Natural killer cell (primary cell): Measurements from ENCODE around the gene NPY. TPM values are rescaled to one million over a fixed set of nuclear protein-coding genes. Genes with fewer than 3 reads are reported as not detected.

Experiments used
- ATAC-seq, 3 donors: fragments of 150-1000 bp in 2 of 3; fragments of 200-7000 bp in 1 of 3; cut with Tn5 transposase; 1 replicate in 1 of 3; 2 replicates in 2 of 3; pipeline ENCODE4 v1.10.0; 2021; ENCODE audit warnings: mild to moderate bottlenecking in 2 of 3, moderate library complexity in 2 of 3
- DNase-seq, 2 donors: peaks; one replicate each; pipeline versions ENCODE4 v3.0.0 to v3.0.0-alpha.2; 2013 to 2021; ENCODE audit warnings: mixed read lengths in 1 of 2
- H3K27ac ChIP-seq: one replicate; pipeline ENCODE4 v1.5.1; 2013; ENCODE audit warnings: mild to moderate bottlenecking, low read length
- H3K27me3 ChIP-seq: one replicate; pipeline ENCODE4 v1.6.1; 2013; ENCODE audit warnings: low read length; ENCODE audit not compliant: control insufficient read depth, insufficient read depth
- H3K36me3 ChIP-seq: one replicate; pipeline ENCODE4 v1.6.1; 2013; ENCODE audit warnings: low read length; ENCODE audit not compliant: control insufficient read depth, insufficient read depth
- H3K4me1 ChIP-seq: one replicate; pipeline ENCODE4 v1.6.1; 2013; ENCODE audit warnings: low read length; ENCODE audit not compliant: control insufficient read depth, insufficient read depth
- H3K4me3 ChIP-seq: one replicate; pipeline ENCODE4 v1.5.1; 2013; ENCODE audit warnings: low read length
- H3K9me3 ChIP-seq: one replicate; pipeline ENCODE4 v1.6.1; 2013; ENCODE audit warnings: low read length; ENCODE audit not compliant: control insufficient read depth, insufficient read depth
- H3K27ac Mint-ChIP-seq, 2 donors: one replicate each; pipeline ENCODE4 v1.8.0; 2022; ENCODE audit warnings: mild to moderate bottlenecking in 2 of 2, mixed read lengths in 2 of 2, moderate library complexity in 1 of 2
- H3K27me3 Mint-ChIP-seq, 2 donors: one replicate each; pipeline ENCODE4 v1.8.0; 2022; ENCODE audit warnings: low read depth in 2 of 2, mixed read lengths in 2 of 2
- H3K36me3 Mint-ChIP-seq: one replicate; pipeline ENCODE4 v1.8.0; 2022; ENCODE audit warnings: mixed read lengths
- H3K4me1 Mint-ChIP-seq, 2 donors: one replicate each; pipeline ENCODE4 v1.8.0; 2022; ENCODE audit warnings: mixed read lengths in 2 of 2
- H3K4me3 Mint-ChIP-seq: one replicate; pipeline ENCODE4 v1.8.0; 2022; ENCODE audit warnings: mild to moderate bottlenecking, moderate library complexity, mixed read lengths
- H3K9me3 Mint-ChIP-seq, 2 donors: one replicate each; pipeline ENCODE4 v1.8.0; 2022; ENCODE audit warnings: mixed read lengths in 2 of 2
- CTCF ChIP-seq: fragments of 200-600 bp; IDR thresholded peaks from one replicate; pipeline ENCODE4 v1.8.0; 2022; ENCODE audit warnings: antibody characterized with exemption
- WGBS: methylation state at CpG from one replicate; pipeline ENCODE4 v1.1.7; 2013; ENCODE audit warnings: missing lambda C conversion rate; ENCODE audit not compliant: insufficient coverage; 5-methylcytosine and 5-hydroxymethylcytosine counted together
- intact Hi-C: fragments of 100-400 bp; cut with micrococcal nuclease; formaldehyde crosslinking; loops from one replicate; pipeline ENCODE4 v1.14.2; 2022
- total RNA-seq, 4 donors: library from RNA; stranded (reverse); fragments of 120-200 nt in 1 of 4; gene quantifications; one replicate each; pipeline versions ENCODE4 v1.2.3 to v1.2.4, GENCODE V29; 2013 to 2022

Gene NPY
- total RNA-seq, 3 donors from 2014 or later (not counting 1 experiment from before 2014, with no cell fraction given) = not detected

GRCh38 chr7:24328894-24329293 is 44.9 kb downstream of the NPY start:
- intact Hi-C loops = no loop called here
- WGBS = 62% methylated on average over 2 of the region's 2 CpGs

GRCh38 chr7:24334012-24334411 is 50.0 kb downstream of the NPY start:
- Histone ChIP-seq H3K27ac (no peak overlapping the region), H3K36me3 (no peaks in the 10 kb centered on the region), H3K4me3 (no peak overlapping the region), H3K27me3 (no peaks in the 10 kb centered on the region), H3K9me3 (no peaks in the 10 kb centered on the region), H3K4me1 (no peaks in the 10 kb centered on the region)
- no peak for TF ChIP-seq CTCF
- DNase-seq = no peak
- H3K27me3 Mint-ChIP-seq = peaks cover 12 to 31% of the 10 kb centered on the region in 2 donors
- no peaks in the 10 kb centered on the region for H3K36me3 Mint-ChIP-seq
- H3K4me1 Mint-ChIP-seq = no peaks in the 10 kb centered on the region
- H3K27ac Mint-ChIP-seq = no peak overlapping the region
- H3K9me3 Mint-ChIP-seq = peaks cover 0 to 4% of the 10 kb centered on the region in 2 donors
- no peak for ATAC-seq
- no peak overlapping the region for H3K4me3 Mint-ChIP-seq
- 60% methylated on average over 1 of the region's 2 CpGs for WGBS
- intact Hi-C loops = no loop called here

More at GRCh38 chr7:24328894-24329293, 44.9 kb downstream of the NPY start:
- Histone ChIP-seq H3K36me3 (no peaks in the 10 kb centered on the region), H3K27ac (no peak overlapping the region), H3K9me3 (no peaks in the 10 kb centered on the region), H3K4me1 (no peaks in the 10 kb centered on the region), H3K27me3 (no peaks in the 10 kb centered on the region), H3K4me3 (no peak overlapping the region)
- Mint-ChIP-seq H3K9me3 (peaks cover 0 to 4% of the 10 kb centered on the region in 2 donors), H3K4me3 (no peak overlapping the region), H3K36me3 (no peaks in the 10 kb centered on the region), H3K27me3 (peaks cover 18 to 48% of the 10 kb centered on the region in 2 donors), H3K27ac (no peak overlapping the region), H3K4me1 (no peaks in the 10 kb centered on the region)
- no peak for TF ChIP-seq CTCF
- ATAC-seq (no peak), DNase-seq (no peak)

GRCh38 chr7:24334627-24335026 is 50.6 kb downstream of the NPY start:
- H3K9me3 Mint-ChIP-seq = peaks cover 0 to 4% of the 10 kb centered on the region in 2 donors
- no peak for ATAC-seq
- Histone ChIP-seq H3K36me3 (no peaks in the 10 kb centered on the region), H3K4me3 (no peak overlapping the region), H3K9me3 (no peaks in the 10 kb centered on the region), H3K27me3 (no peaks in the 10 kb centered on the region), H3K27ac (no peak overlapping the region), H3K4me1 (no peaks in the 10 kb centered on the region)
- intact Hi-C loops = no loop called here
- no peak overlapping the region for H3K27ac Mint-ChIP-seq
- H3K4me1 Mint-ChIP-seq = no peaks in the 10 kb centered on the region
- H3K4me3 Mint-ChIP-seq = no peak overlapping the region
- TF ChIP-seq CTCF = no peak
- H3K36me3 Mint-ChIP-seq = no peaks in the 10 kb centered on the region
- H3K27me3 Mint-ChIP-seq = peaks cover 12 to 31% of the 10 kb centered on the region in 2 donors
- no peak for DNase-seq
- WGBS = 88% methylated on average over 1 of the region's 3 CpGs

GRCh38 chr7:24336461-24336860 is 52.5 kb downstream of the NPY start:
- no peak for TF ChIP-seq CTCF
- no peaks in the 10 kb centered on the region for H3K36me3 Mint-ChIP-seq
- no peak overlapping the region for H3K4me3 Mint-ChIP-seq
- no peaks in the 10 kb centered on the region for H3K4me1 ChIP-seq
- H3K4me1 Mint-ChIP-seq = no peaks in the 10 kb centered on the region
- no peaks in the 10 kb centered on the region for H3K9me3 ChIP-seq
- 67% methylated on average over 8 of the region's 8 CpGs for WGBS
- H3K27ac Mint-ChIP-seq = no peak overlapping the region
- H3K27ac ChIP-seq = no peak overlapping the region
- peaks cover 0 to 4% of the 10 kb centered on the region in 2 donors for H3K9me3 Mint-ChIP-seq
- ATAC-seq = no peak
- intact Hi-C loops = no loop called here
- H3K27me3 ChIP-seq = no peaks in the 10 kb centered on the region
- H3K4me3 ChIP-seq = no peak overlapping the region
- no peaks in the 10 kb centered on the region for H3K36me3 ChIP-seq
- peaks cover 12 to 31% of the 10 kb centered on the region in 2 donors for H3K27me3 Mint-ChIP-seq
- DNase-seq = no peak
